Measurements from ENCODE around the gene RBM7.
A peak's percentile ranks its signal among the peaks of the same experiment; 100 is the strongest.

The RBM7 gene

GRCh38 chr11:114440121-114440860 lies 39.8 kb downstream of the RBM7 start:
- no peaks in the 10 kb centered on the region for H3K27me3 ChIP-seq (ENCODE audit: control insufficient read depth, insufficient read depth, low read length)
- peak overlapping the region; percentile 88 for H3K9ac ChIP-seq (ENCODE audit: low read length)
- no peaks in the 10 kb centered on the region for H3K9me3 ChIP-seq (ENCODE audit: control insufficient read depth, low read length)
- peaks cover 16% of the 10 kb centered on the region for H3K4me1 ChIP-seq (ENCODE audit: control insufficient read depth, insufficient read depth, low read length)
- no peaks in the 10 kb centered on the region for H3K36me3 ChIP-seq (ENCODE audit: control insufficient read depth, insufficient read depth, low read length)
- peak overlapping the region; percentile 96 for H3K4me3 ChIP-seq (ENCODE audit: low read length)

GRCh38 chr11:114440971-114441763 lies 40.7 kb downstream of the RBM7 start:
- H3K4me3 ChIP-seq (ENCODE audit: low read length): no peak overlapping the region
- no peaks in the 10 kb centered on the region for H3K9me3 ChIP-seq (ENCODE audit: control insufficient read depth, low read length)
- H3K4me1 ChIP-seq (ENCODE audit: control insufficient read depth, insufficient read depth, low read length): peaks cover 16% of the 10 kb centered on the region
- no peaks in the 10 kb centered on the region for H3K36me3 ChIP-seq (ENCODE audit: control insufficient read depth, insufficient read depth, low read length)
- no peaks in the 10 kb centered on the region for H3K27me3 ChIP-seq (ENCODE audit: control insufficient read depth, insufficient read depth, low read length)
- H3K9ac ChIP-seq (ENCODE audit: low read length): no peak overlapping the region

- Histone ChIP-seq H3K9me3 (ENCODE audit: control insufficient read depth, low read length) (no peaks in the 10 kb centered on the region), H3K27me3 (ENCODE audit: control insufficient read depth, insufficient read depth, low read length) (no peaks in the 10 kb centered on the region), H3K4me1 (ENCODE audit: control insufficient read depth, insufficient read depth, low read length) (peaks cover 16% of the 10 kb centered on the region), H3K9ac (ENCODE audit: low read length) (no peak overlapping the region), H3K4me3 (ENCODE audit: low read length) (no peak overlapping the region), H3K36me3 (ENCODE audit: control insufficient read depth, insufficient read depth, low read length) (no peaks in the 10 kb centered on the region)
These were observed 41.5 kb downstream of the RBM7 start for GRCh38 chr11:114441921-114442320.

- no peak overlapping the region for H3K9ac ChIP-seq (ENCODE audit: low read length)
- no peaks in the 10 kb centered on the region for H3K9me3 ChIP-seq (ENCODE audit: control insufficient read depth, low read length)
- H3K4me3 ChIP-seq (ENCODE audit: low read length): no peak overlapping the region
- H3K4me1 ChIP-seq (ENCODE audit: control insufficient read depth, insufficient read depth, low read length): peaks cover 16% of the 10 kb centered on the region
- no peaks in the 10 kb centered on the region for H3K27me3 ChIP-seq (ENCODE audit: control insufficient read depth, insufficient read depth, low read length)
- no peaks in the 10 kb centered on the region for H3K36me3 ChIP-seq (ENCODE audit: control insufficient read depth, insufficient read depth, low read length)
These were observed 42.1 kb downstream of the RBM7 start for GRCh38 chr11:114442536-114442935.

GRCh38 chr11:114447444-114447843 lies 47.0 kb downstream of the RBM7 start:
- Histone ChIP-seq H3K36me3 (ENCODE audit: control insufficient read depth, insufficient read depth, low read length) (no peaks in the 10 kb centered on the region), H3K27me3 (ENCODE audit: control insufficient read depth, insufficient read depth, low read length) (no peaks in the 10 kb centered on the region), H3K4me1 (ENCODE audit: control insufficient read depth, insufficient read depth, low read length) (no peaks in the 10 kb centered on the region), H3K9ac (ENCODE audit: low read length) (no peak overlapping the region), H3K9me3 (ENCODE audit: control insufficient read depth, low read length) (no peaks in the 10 kb centered on the region), H3K4me3 (ENCODE audit: low read length) (no peak overlapping the region)

GRCh38 chr11:114447892-114448291 lies 47.4 kb downstream of the RBM7 start:
- no peaks in the 10 kb centered on the region for H3K9me3 ChIP-seq (ENCODE audit: control insufficient read depth, low read length)
- H3K36me3 ChIP-seq (ENCODE audit: control insufficient read depth, insufficient read depth, low read length): no peaks in the 10 kb centered on the region
- H3K4me3 ChIP-seq (ENCODE audit: low read length): no peak overlapping the region
- H3K4me1 ChIP-seq (ENCODE audit: control insufficient read depth, insufficient read depth, low read length): no peaks in the 10 kb centered on the region
- no peak overlapping the region for H3K9ac ChIP-seq (ENCODE audit: low read length)
- no peaks in the 10 kb centered on the region for H3K27me3 ChIP-seq (ENCODE audit: control insufficient read depth, insufficient read depth, low read length)

GRCh38 chr11:114448749-114449482 lies 48.5 kb downstream of the RBM7 start:
- H3K27me3 ChIP-seq (ENCODE audit: control insufficient read depth, insufficient read depth, low read length): no peaks in the 10 kb centered on the region
- H3K4me3 ChIP-seq (ENCODE audit: low read length): no peak overlapping the region
- no peaks in the 10 kb centered on the region for H3K9me3 ChIP-seq (ENCODE audit: control insufficient read depth, low read length)
- H3K36me3 ChIP-seq (ENCODE audit: control insufficient read depth, insufficient read depth, low read length): no peaks in the 10 kb centered on the region
- no peaks in the 10 kb centered on the region for H3K4me1 ChIP-seq (ENCODE audit: control insufficient read depth, insufficient read depth, low read length)
- H3K9ac ChIP-seq (ENCODE audit: low read length): no peak overlapping the region

- Histone ChIP-seq H3K36me3 (ENCODE audit: control insufficient read depth, insufficient read depth, low read length) (no peaks in the 10 kb centered on the region), H3K9me3 (ENCODE audit: control insufficient read depth, low read length) (no peaks in the 10 kb centered on the region), H3K9ac (ENCODE audit: low read length) (no peak overlapping the region), H3K4me1 (ENCODE audit: control insufficient read depth, insufficient read depth, low read length) (no peaks in the 10 kb centered on the region), H3K4me3 (ENCODE audit: low read length) (no peak overlapping the region), H3K27me3 (ENCODE audit: control insufficient read depth, insufficient read depth, low read length) (no peaks in the 10 kb centered on the region)
These were observed 49.4 kb downstream of the RBM7 start for GRCh38 chr11:114449845-114450244.

GRCh38 chr11:114452399-114452798 lies 51.9 kb downstream of the RBM7 start:
- H3K9ac ChIP-seq (ENCODE audit: low read length): no peak overlapping the region
- H3K4me3 ChIP-seq (ENCODE audit: low read length): no peak overlapping the region
- H3K36me3 ChIP-seq (ENCODE audit: control insufficient read depth, insufficient read depth, low read length): no peaks in the 10 kb centered on the region
- no peaks in the 10 kb centered on the region for H3K4me1 ChIP-seq (ENCODE audit: control insufficient read depth, insufficient read depth, low read length)
- no peaks in the 10 kb centered on the region for H3K27me3 ChIP-seq (ENCODE audit: control insufficient read depth, insufficient read depth, low read length)
- no peaks in the 10 kb centered on the region for H3K9me3 ChIP-seq (ENCODE audit: control insufficient read depth, low read length)

Measured in mucosa of stomach (tissue), 1 donor.